ENCODE data around the gene EIF4E3. TPM values are rescaled to one million over a fixed set of nuclear protein-coding genes. Genes with fewer than 3 reads are reported as not detected.

Gene EIF4E3
- total RNA-seq, 1 donor from 2014 or later = 17.3 TPM

GRCh38 chr3:71718072-71718471 lies 7.1 kb downstream of the EIF4E3 start:
- no peak overlapping the region for H3K4me3 Mint-ChIP-seq (ENCODE audit: low read depth)
- H3K9me3 Mint-ChIP-seq = no peaks in the 10 kb centered on the region
- DNase-seq (ENCODE audit: low spot score) = no peak
- H3K36me3 Mint-ChIP-seq (ENCODE audit: low read depth) = peaks cover 29% of the 10 kb centered on the region
- intact Hi-C loops (cut with micrococcal nuclease) = loop anchor here (10.0 kb wide), 1 partner anchor 1367 kb away; no protein-coding TSS in a partner anchor
- peaks cover 56% of the 10 kb centered on the region for H3K4me1 Mint-ChIP-seq (ENCODE audit: low read depth)
- no peaks in the 10 kb centered on the region for H3K27me3 Mint-ChIP-seq (ENCODE audit: low read depth)
- no peak overlapping the region for H3K27ac Mint-ChIP-seq

- intact Hi-C loops (cut with micrococcal nuclease) = loop anchor here (5.0 to 10.0 kb wide), 2 partner anchors 1108 to 1370 kb away; no protein-coding TSS in a partner anchor
- no peak for DNase-seq (ENCODE audit: low spot score)
- Mint-ChIP-seq H3K9me3 (no peaks in the 10 kb centered on the region), H3K4me1 (ENCODE audit: low read depth) (peaks cover 46% of the 10 kb centered on the region), H3K4me3 (ENCODE audit: low read depth) (no peak overlapping the region), H3K36me3 (ENCODE audit: low read depth) (peaks cover 12% of the 10 kb centered on the region), H3K27ac (no peak overlapping the region), H3K27me3 (ENCODE audit: low read depth) (no peaks in the 10 kb centered on the region)
Observed at GRCh38 chr3:71714595-71714994, 10.6 kb downstream of the EIF4E3 start.

- intact Hi-C loops (cut with micrococcal nuclease) = loop anchor here (5.0 to 10.0 kb wide), 2 partner anchors 1109 to 1372 kb away; no protein-coding TSS in a partner anchor
- no peak for DNase-seq (ENCODE audit: low spot score)
- H3K4me1 Mint-ChIP-seq (ENCODE audit: low read depth) = peaks cover 42% of the 10 kb centered on the region
Observed at GRCh38 chr3:71713041-71713440, 12.2 kb downstream of the EIF4E3 start.

GRCh38 chr3:71710906-71711494 lies 14.2 kb downstream of the EIF4E3 start:
- peaks cover 28% of the 10 kb centered on the region for H3K36me3 Mint-ChIP-seq (ENCODE audit: low read depth)
- H3K27me3 Mint-ChIP-seq (ENCODE audit: low read depth) = no peaks in the 10 kb centered on the region
- peaks cover 40% of the 10 kb centered on the region for H3K4me1 Mint-ChIP-seq (ENCODE audit: low read depth)
- intact Hi-C loops (cut with micrococcal nuclease) = loop anchor here (1.0 to 10.0 kb wide), 4 partner anchors 12 to 1374 kb away; no protein-coding TSS in a partner anchor
- no peak overlapping the region for H3K4me3 Mint-ChIP-seq (ENCODE audit: low read depth)
- DNase-seq (ENCODE audit: low spot score) = no peak
- no peak overlapping the region for H3K27ac Mint-ChIP-seq
- H3K9me3 Mint-ChIP-seq = no peaks in the 10 kb centered on the region

More at GRCh38 chr3:71713041-71713440, 12.2 kb downstream of the EIF4E3 start:
- H3K4me3 Mint-ChIP-seq (ENCODE audit: low read depth) = no peak overlapping the region
- no peak overlapping the region for H3K27ac Mint-ChIP-seq
- peaks cover 15% of the 10 kb centered on the region for H3K36me3 Mint-ChIP-seq (ENCODE audit: low read depth)
- H3K9me3 Mint-ChIP-seq = no peaks in the 10 kb centered on the region
- no peaks in the 10 kb centered on the region for H3K27me3 Mint-ChIP-seq (ENCODE audit: low read depth)

DNA sequence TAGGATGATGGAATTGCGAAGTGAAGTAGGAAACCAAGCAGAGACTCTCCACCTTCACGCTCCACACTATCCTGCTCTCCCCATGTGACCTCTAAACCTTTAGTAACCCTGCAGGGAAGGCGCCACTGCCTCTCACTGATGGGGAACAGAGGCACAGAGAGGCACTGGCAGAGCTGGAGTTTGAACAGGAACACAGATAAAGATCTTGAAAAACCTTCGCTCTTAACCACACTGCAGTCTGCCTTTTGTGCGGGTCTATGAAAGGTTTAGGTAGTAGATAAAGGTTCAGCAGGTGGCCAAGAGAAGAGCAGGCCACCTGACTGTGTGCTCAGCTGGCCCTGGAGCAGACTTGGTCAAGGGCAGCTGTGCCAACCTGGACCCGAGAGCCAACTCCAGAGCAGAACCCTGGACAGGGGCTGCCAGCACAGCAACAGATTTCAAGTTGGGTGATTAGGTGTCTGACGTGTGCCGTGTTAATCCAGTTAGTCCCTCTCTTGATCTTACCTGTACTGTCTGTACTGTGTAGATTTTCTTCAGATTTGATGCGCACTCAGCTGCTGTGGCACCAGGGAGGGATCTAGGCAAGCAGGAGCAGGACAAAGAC lies 15.2 kb downstream of the EIF4E3 start:
- peaks cover 47% of the 10 kb centered on the region for H3K4me1 Mint-ChIP-seq (ENCODE audit: low read depth)
- intact Hi-C loops (cut with micrococcal nuclease) = loop anchor here (5.0 to 10.0 kb wide), 3 partner anchors 555 to 1375 kb away; no protein-coding TSS in a partner anchor
- peaks cover 37% of the 10 kb centered on the region for H3K36me3 Mint-ChIP-seq (ENCODE audit: low read depth)
- no peak overlapping the region for H3K4me3 Mint-ChIP-seq (ENCODE audit: low read depth)
- no peaks in the 10 kb centered on the region for H3K27me3 Mint-ChIP-seq (ENCODE audit: low read depth)
- no peaks in the 10 kb centered on the region for H3K9me3 Mint-ChIP-seq
- H3K27ac Mint-ChIP-seq = no peak overlapping the region
- no peak for DNase-seq (ENCODE audit: low spot score)

GRCh38 chr3:71708476-71709105 lies 16.6 kb downstream of the EIF4E3 start:
- no peak overlapping the region for H3K4me3 Mint-ChIP-seq (ENCODE audit: low read depth)
- no peaks in the 10 kb centered on the region for H3K27me3 Mint-ChIP-seq (ENCODE audit: low read depth)
- no peak for DNase-seq (ENCODE audit: low spot score)
- no peaks in the 10 kb centered on the region for H3K9me3 Mint-ChIP-seq
- intact Hi-C loops (cut with micrococcal nuclease) = loop anchor here (10.0 kb wide), 1 partner anchor 556 kb away; no protein-coding TSS in a partner anchor
- H3K36me3 Mint-ChIP-seq (ENCODE audit: low read depth) = peaks cover 48% of the 10 kb centered on the region
- H3K4me1 Mint-ChIP-seq (ENCODE audit: low read depth) = peaks cover 54% of the 10 kb centered on the region
- no peak overlapping the region for H3K27ac Mint-ChIP-seq

DNA sequence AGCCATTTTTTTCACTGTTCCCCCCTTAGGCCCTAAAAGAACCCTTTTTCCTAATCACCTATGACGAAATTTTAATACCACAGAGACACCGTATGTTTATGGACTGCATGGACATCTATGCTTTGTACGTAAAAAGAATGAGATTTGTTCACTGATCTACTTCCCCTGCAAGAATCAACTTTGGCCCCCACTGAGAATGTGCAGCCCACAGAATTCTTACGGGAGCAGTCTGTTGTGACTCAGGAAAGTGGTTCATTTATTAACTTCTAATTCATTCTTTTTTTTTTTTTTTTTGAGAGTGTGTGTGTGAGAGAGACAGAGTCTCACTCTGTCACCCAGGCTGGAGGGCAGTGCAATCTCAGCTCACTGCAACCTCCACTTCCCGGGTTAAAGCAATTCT lies 17.6 kb downstream of the EIF4E3 start:
- H3K4me3 Mint-ChIP-seq (ENCODE audit: low read depth) = no peak overlapping the region
- H3K27me3 Mint-ChIP-seq (ENCODE audit: low read depth) = no peaks in the 10 kb centered on the region
- no peaks in the 10 kb centered on the region for H3K9me3 Mint-ChIP-seq
- peaks cover 61% of the 10 kb centered on the region for H3K4me1 Mint-ChIP-seq (ENCODE audit: low read depth)
- H3K36me3 Mint-ChIP-seq (ENCODE audit: low read depth) = peaks cover 48% of the 10 kb centered on the region
- no peak overlapping the region for H3K27ac Mint-ChIP-seq
- no peak for DNase-seq (ENCODE audit: low spot score)
- intact Hi-C loops (cut with micrococcal nuclease) = loop anchor here (10.0 kb wide), 1 partner anchor 557 kb away; no protein-coding TSS in a partner anchor

DNA sequence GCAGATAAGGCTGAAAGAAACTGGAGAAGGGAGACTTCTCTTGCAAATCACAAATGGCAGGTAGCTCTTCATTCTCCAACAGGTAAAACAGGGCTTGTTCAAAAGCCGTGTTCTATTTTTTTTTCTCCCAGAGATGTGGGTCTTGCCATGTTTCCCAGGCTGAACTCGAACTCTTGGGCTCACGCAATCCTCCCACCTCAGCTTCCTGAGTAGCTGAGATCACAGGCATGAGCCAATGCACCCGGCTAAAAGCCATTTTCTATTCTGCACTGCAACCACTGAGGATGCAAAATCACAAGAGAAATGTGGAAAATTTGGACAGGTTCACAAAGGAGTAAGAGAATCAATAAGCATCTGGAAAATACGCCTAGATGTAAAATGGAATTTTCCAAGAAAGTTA lies 19.5 kb downstream of the EIF4E3 start:
- H3K9me3 Mint-ChIP-seq = no peaks in the 10 kb centered on the region
- intact Hi-C loops (cut with micrococcal nuclease) = loop anchor here (10.0 kb wide), 1 partner anchor 559 kb away; no protein-coding TSS in a partner anchor
- H3K27me3 Mint-ChIP-seq (ENCODE audit: low read depth) = no peaks in the 10 kb centered on the region
- H3K27ac Mint-ChIP-seq = peak overlapping the region; percentile 19
- H3K4me3 Mint-ChIP-seq (ENCODE audit: low read depth) = no peak overlapping the region
- peaks cover 49% of the 10 kb centered on the region for H3K36me3 Mint-ChIP-seq (ENCODE audit: low read depth)
- peaks cover 69% of the 10 kb centered on the region for H3K4me1 Mint-ChIP-seq (ENCODE audit: low read depth)
- no peak for DNase-seq (ENCODE audit: low spot score)

GRCh38 chr3:71704915-71705314 lies 20.3 kb downstream of the EIF4E3 start:
- no peaks in the 10 kb centered on the region for H3K27me3 Mint-ChIP-seq (ENCODE audit: low read depth)
- no peaks in the 10 kb centered on the region for H3K9me3 Mint-ChIP-seq
- peaks cover 50% of the 10 kb centered on the region for H3K36me3 Mint-ChIP-seq (ENCODE audit: low read depth)
- intact Hi-C loops (cut with micrococcal nuclease) = loop anchor here (10.0 kb wide), 1 partner anchor 560 kb away; no protein-coding TSS in a partner anchor
- H3K4me3 Mint-ChIP-seq (ENCODE audit: low read depth) = no peak overlapping the region
- DNase-seq (ENCODE audit: low spot score) = no peak
- H3K4me1 Mint-ChIP-seq (ENCODE audit: low read depth) = peaks cover 63% of the 10 kb centered on the region
- no peak overlapping the region for H3K27ac Mint-ChIP-seq

GRCh38 chr3:71703797-71704196 lies 21.4 kb downstream of the EIF4E3 start:
- Mint-ChIP-seq H3K27ac (peak overlapping the region; percentile 28), H3K4me3 (ENCODE audit: low read depth) (no peak overlapping the region), H3K4me1 (ENCODE audit: low read depth) (peaks cover 52% of the 10 kb centered on the region), H3K9me3 (no peaks in the 10 kb centered on the region), H3K36me3 (ENCODE audit: low read depth) (peaks cover 52% of the 10 kb centered on the region), H3K27me3 (ENCODE audit: low read depth) (no peaks in the 10 kb centered on the region)
- intact Hi-C loops (cut with micrococcal nuclease) = loop anchor here (2.0 to 10.0 kb wide), 2 partner anchors 15 to 561 kb away; no protein-coding TSS in a partner anchor
- DNase-seq (ENCODE audit: low spot score) = no peak

DNA sequence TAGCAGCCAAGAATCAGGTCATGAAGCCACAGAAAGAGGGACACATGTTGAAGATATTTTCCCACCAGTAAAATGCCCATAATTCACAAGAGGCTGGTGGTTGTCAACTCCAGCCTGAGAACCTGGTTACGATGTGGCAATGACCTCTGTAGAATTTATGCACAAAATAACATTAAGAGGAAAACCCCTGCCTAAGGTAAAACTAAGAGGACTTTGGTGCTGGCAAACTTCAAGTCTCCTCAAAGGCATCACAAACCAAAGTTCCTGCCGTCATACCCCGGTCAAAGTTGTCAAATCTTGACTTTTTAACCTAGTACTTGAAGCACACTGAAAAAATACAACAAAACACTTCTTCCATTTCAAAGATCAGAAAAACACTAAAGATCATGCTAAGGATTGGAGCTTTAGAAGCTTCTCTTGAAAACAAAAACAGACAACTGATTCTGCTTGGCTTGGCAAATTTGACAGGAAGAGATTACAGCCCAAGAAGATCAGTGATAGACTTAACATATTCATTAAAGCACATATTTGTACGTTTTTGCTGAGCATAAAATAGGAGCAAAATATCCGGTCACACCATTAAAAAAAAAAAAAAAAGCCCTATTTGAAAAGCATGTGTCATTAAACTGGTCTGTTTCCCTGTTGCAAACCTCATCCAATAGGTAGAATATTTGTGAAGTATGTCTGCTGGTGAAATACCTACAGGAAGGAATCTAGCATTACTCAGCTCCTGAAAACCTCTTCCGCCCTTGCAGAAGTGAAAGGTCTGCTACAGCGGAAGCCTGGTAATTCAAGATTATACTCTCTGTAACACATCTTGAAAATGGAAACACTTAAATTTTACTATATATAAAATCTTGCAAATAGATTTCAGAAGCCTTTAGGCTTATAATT lies 22.8 kb downstream of the EIF4E3 start:
- Mint-ChIP-seq H3K9me3 (no peaks in the 10 kb centered on the region), H3K27ac (peak overlapping the region; percentile 89), H3K27me3 (ENCODE audit: low read depth) (no peaks in the 10 kb centered on the region), H3K4me3 (ENCODE audit: low read depth) (peak overlapping the region; percentile 35), H3K4me1 (ENCODE audit: low read depth) (peaks cover 48% of the 10 kb centered on the region), H3K36me3 (ENCODE audit: low read depth) (peaks cover 55% of the 10 kb centered on the region)
- DNase-seq (ENCODE audit: low spot score) = peak; percentile 32
- intact Hi-C loops (cut with micrococcal nuclease) = loop anchor here (2.0 to 10.0 kb wide), 2 partner anchors 14 to 562 kb away; no protein-coding TSS in a partner anchor

DNA sequence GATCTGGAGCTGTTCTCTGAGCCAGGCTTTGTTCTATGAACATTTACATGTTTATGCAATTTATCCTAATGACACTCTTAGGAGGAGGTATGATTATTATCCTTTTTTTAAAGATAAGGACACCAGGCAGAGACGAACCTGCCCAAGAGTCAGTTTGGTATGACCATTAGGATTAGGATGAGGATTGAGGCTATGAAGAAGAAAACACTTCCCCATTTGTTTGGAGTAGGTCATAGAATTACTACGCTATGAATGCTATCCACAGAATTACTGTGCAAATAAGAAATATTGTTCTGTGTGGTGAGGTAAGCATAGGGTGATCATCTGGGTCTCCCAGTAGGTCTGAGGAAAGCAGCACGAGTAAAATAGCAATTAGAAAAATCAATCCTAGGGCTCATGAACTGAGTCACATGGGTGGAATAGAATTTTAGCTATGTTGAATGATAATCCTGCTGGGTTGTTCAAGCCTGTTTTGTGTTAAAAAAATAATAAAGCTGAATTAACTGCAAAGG lies 23.9 kb downstream of the EIF4E3 start:
- Mint-ChIP-seq H3K9me3 (no peaks in the 10 kb centered on the region), H3K4me1 (ENCODE audit: low read depth) (peaks cover 48% of the 10 kb centered on the region), H3K27ac (peak overlapping the region; percentile 23), H3K36me3 (ENCODE audit: low read depth) (peaks cover 49% of the 10 kb centered on the region), H3K27me3 (ENCODE audit: low read depth) (no peaks in the 10 kb centered on the region), H3K4me3 (ENCODE audit: low read depth) (no peak overlapping the region)
- DNase-seq (ENCODE audit: low spot score) = no peak
- intact Hi-C loops (cut with micrococcal nuclease) = loop anchor here (10.0 kb wide), 1 partner anchor 563 kb away; no protein-coding TSS in a partner anchor

Measured in activated T-helper 2 cell treated with anti-CD3 and anti-CD28 coated beads, Interferon-gamma antibody, Interleukin-2, Interleukin-4, amounts not matched to agents 10 μg/mL and 5 μg/mL and 100 μg/mL, durations not matched to agents 14 hours and 24 hours and 36 hours (primary cell).